Right lobe of liver (tissue), 6 donors: Measurements from ENCODE around the gene IL13RA1. TPM values are rescaled to one million over a fixed set of nuclear protein-coding genes. Genes with fewer than 3 reads are reported as not detected.
"Not testable (repeated sequence)": the region's sequence is repeated elsewhere in the genome, so short reads cannot be mapped to it uniquely, and the experiment has no call there.

Source experiments
- ATAC-seq, 4 donors: fragments of 200-7000 bp; cut with Tn5 transposase; one replicate each; pipeline ENCODE4 v1.9.1; 2020; ENCODE audit warnings: mild to moderate bottlenecking in 4 of 4, moderate library complexity in 4 of 4
- DNase-seq, 3 donors: peaks; one replicate each; pipeline ENCODE4 v3.0.0-alpha.2; 2020
- H3K27ac ChIP-seq, 3 donors: fragments of 200-600 bp; one replicate each; pipeline ENCODE4 v1.8.0; 2022
- H3K27me3 ChIP-seq, 2 donors: fragments of 200-600 bp; one replicate each; pipeline ENCODE4 v1.8.0; 2022
- H3K36me3 ChIP-seq, 4 donors: fragments of 200-600 bp; sonication (generic) in 1 of 4; one replicate each; pipeline versions ENCODE4 v1.5.1 to v1.8.0; 2017 to 2022; ENCODE audit warnings: control low read depth in 1 of 4
- H3K4me1 ChIP-seq, 4 donors: fragments of 200-600 bp; sonication (generic) in 1 of 4; one replicate each; pipeline versions ENCODE4 v1.5.1 to v1.8.0; 2017 to 2022; ENCODE audit warnings: control low read depth in 1 of 4
- H3K4me3 ChIP-seq, 3 donors: fragments of 200-600 bp; one replicate each; pipeline ENCODE4 v1.8.0; 2022
- H3K9me3 ChIP-seq, 4 donors: fragments of 200-600 bp; sonication (generic) in 1 of 4; one replicate each; pipeline versions ENCODE4 v1.5.1 to v1.8.0; 2017 to 2022; ENCODE audit warnings: control low read depth in 1 of 4
- POLR2A ChIP-seq: fragments of 450-650 bp; IDR thresholded peaks from one replicate; pipeline ENCODE4 v1.6.1; 2017; ENCODE audit warnings: antibody characterized with exemption, mild to moderate bottlenecking
- WGBS: methylation state at CpG from one replicate; pipeline ENCODE4 v1.1.6; 2018; ENCODE audit warnings: low coverage, low lambda C conversion rate; ENCODE audit not compliant: insufficient coverage; ENCODE audit errors: missing lambda C conversion rate; 5-methylcytosine and 5-hydroxymethylcytosine counted together
- intact Hi-C, 2 donors: fragments of 100-400 bp; cut with DNase I; formaldehyde crosslinking; loops; one replicate each; pipeline versions ENCODE4 v1.11.2 to v1.14.1; 2022
- total RNA-seq, 6 experiments: library from RNA; depleted of rRNA in 2 of 6; stranded (reverse); fragments of >200 nt in 2 of 6; fragmentation: NEBNext Ultra II Directional in 3 of 6; extraction: Animal tissue kit (Norgen Biotek cat#: 25700) in 3 of 6; gene quantifications; one replicate each; pipeline versions ENCODE4 v1.1.0 to v1.2.4, GENCODE V29; 2016 to 2023
- TF ChIP-seq, protein P1 (sequence below), 4 donors: fragments of 200-600 bp in 3 of 4; fragments of 450-650 bp in 1 of 4; IDR thresholded peaks; one replicate each; pipeline versions ENCODE4 v1.5.1 to v1.8.0; 2016 to 2022; ENCODE audit warnings: antibody characterized with exemption in 4 of 4, mild to moderate bottlenecking in 2 of 4
- donor health status: DM: no; HTN: yes; CAD: no.
- donor health status: DM: no; HTN: no; CAD: no.
- donor health status: DM: no; HTN: no; CAD: no.
- donor health status: DM: no; HTN: yes; CAD: no.
- donor health status: DM: no; HTN: yes; CAD: no.

IL13RA1 gene
- total RNA-seq, 6 experiments from 2014 or later: 54.6 to 115 (median 74.7) TPM

DNA sequence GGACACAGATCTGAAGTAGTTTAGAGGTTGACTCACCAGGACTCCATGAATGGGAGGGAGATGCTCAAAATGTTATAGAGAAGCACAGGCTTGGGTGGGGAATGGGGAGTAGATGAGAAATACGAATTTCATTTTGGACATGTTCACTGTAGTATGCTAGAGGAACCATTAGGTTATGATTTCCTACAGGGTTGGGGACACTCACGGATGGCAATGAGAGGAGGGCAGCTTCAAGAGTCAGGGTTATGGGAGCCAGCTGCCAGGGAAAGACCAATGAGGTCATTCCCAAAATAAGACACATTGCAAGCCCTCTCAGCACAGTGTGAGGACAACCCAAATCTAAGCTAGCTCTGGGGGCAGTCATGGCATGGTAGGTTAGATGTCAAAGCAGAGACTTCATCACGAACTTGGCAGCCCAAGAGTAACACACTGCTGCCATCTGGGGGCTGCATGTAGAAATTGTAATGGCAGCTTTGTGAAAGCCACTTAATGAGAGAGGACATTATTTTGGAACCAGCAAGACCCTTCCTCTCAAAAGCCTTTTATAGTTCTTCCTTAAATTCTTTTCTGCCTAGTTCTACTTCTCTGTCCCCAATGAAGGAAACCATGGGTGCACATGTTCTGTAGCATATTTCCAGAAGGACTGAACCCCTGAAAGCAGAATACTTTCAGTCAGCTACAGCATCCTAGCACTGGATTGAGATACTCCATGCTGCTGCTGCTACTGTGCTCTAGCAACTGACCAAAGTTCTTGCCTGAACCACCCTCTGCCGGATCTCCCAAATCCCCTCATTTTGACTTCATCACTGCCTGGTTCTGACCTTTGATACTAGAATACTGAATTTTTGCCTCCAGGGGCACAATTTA lies 80.0 kb downstream of the IL13RA1 start:
- Histone ChIP-seq H3K36me3 (no peaks in the 10 kb centered on the region), H3K4me1 (no peaks in the 10 kb centered on the region), H3K27ac (no peak overlapping the region), H3K27me3 (no peaks in the 10 kb centered on the region), H3K9me3 (no peaks in the 10 kb centered on the region), H3K4me3 (no peak overlapping the region)
- ATAC-seq (peak; percentile 84 to 93 (median 89)), DNase-seq (no peak)
- TF ChIP-seq, protein P1, sequence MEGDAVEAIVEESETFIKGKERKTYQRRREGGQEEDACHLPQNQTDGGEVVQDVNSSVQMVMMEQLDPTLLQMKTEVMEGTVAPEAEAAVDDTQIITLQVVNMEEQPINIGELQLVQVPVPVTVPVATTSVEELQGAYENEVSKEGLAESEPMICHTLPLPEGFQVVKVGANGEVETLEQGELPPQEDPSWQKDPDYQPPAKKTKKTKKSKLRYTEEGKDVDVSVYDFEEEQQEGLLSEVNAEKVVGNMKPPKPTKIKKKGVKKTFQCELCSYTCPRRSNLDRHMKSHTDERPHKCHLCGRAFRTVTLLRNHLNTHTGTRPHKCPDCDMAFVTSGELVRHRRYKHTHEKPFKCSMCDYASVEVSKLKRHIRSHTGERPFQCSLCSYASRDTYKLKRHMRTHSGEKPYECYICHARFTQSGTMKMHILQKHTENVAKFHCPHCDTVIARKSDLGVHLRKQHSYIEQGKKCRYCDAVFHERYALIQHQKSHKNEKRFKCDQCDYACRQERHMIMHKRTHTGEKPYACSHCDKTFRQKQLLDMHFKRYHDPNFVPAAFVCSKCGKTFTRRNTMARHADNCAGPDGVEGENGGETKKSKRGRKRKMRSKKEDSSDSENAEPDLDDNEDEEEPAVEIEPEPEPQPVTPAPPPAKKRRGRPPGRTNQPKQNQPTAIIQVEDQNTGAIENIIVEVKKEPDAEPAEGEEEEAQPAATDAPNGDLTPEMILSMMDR (IDR thresholded peaks at IDR 0.05): peak; percentile 71 to 80 (median 75)
- TF ChIP-seq POLR2A: no peak
- WGBS: 18% methylated on average over 2 of the region's 4 CpGs
- intact Hi-C loops: loop anchor here (5.0 to 10.0 kb wide), 2 partner anchors 163 to 165 kb away; no protein-coding TSS in a partner anchor

DNA sequence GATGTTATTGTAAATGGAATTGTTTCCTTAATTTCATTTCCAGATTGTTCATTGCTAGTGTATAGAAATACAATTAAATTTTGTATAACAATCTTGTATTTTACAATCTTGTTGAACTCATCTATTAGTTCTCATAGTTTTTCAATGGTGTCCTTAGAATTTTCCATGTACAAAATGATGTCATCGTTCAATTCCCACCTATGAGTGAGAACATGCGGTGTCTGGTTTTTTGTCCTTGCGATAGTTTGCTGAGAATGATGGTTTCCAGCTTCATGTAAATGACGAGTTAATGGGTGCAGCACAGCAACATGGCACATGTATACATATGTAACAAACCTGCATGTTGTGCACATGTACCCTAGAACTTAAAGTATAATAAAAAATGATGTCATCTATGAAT lies 89.9 kb downstream of the IL13RA1 start:
- H3K27ac ChIP-seq, DNase-seq, ATAC-seq, H3K27me3 ChIP-seq, intact Hi-C loops, H3K36me3 ChIP-seq, H3K9me3 ChIP-seq, H3K4me1 ChIP-seq, H3K4me3 ChIP-seq: not testable (repeated sequence)
- 72% methylated on average over 4 of the region's 4 CpGs for WGBS

DNA sequence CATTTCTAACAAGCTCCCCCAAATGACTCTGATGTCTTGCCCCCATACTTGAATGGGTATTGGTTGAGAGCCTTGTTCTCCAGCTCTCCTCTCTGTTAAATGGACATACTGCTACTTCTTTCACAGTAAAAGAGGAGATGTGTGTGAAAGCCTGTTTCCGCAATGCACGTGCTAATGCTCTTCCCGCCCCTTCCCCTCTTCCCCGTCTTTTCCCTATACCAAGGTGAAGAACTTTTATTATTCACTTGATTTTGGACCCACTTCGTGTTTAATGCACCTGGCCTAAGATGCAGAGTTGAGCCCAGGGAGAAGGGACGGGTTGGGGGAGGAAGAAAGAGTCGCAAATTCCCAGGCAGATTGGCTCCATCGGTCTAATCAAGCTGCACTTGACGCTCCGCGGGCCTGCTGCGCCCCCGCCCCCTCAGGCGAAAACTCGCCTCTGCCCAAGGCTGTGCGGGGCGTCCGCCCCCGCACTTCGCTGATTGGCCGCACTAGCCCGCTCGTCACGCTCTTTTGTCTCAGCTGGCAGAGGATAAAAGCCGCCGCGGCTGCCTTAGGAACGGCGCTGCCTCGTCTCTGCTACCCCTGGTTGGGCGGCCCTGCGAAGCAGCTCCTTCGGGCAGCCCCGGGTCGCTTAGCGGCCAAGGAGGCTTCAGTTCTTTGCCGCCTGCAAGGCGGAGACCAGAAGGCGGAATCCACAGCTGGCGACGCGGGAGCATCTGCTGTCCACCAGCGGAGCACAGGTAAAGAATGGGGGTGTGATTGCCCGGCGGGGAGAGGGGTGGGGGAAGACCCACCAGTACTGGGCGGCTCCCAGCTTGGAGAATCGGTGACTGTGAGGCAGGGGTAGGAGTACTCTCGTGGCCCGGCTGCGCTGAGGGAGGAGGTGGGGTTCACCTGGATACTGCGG lies 96.1 kb downstream of the IL13RA1 start, which contains the start of gene ZCCHC12:
TSS of gene ZCCHC12 (plus strand) at position 562 of the 910 bp plus-strand sequence. CDS start 1,421 bp downstream, outside the sequence.
- TF ChIP-seq, protein P1 (IDR thresholded peaks at IDR 0.05): no peak
- no peak for TF ChIP-seq POLR2A
- DNase-seq (peak in 1 of 3 donors; percentile 32), ATAC-seq (peak; percentile 34 to 63 (median 56))
- H3K4me1 ChIP-seq: no peaks in the 10 kb centered on the region
- WGBS: 22% methylated on average over 40 of the region's 51 CpGs
- no peaks in the 10 kb centered on the region for H3K27me3 ChIP-seq
- H3K9me3 ChIP-seq: no peaks in the 10 kb centered on the region
- H3K36me3 ChIP-seq: no peaks in the 10 kb centered on the region
- intact Hi-C loops: no loop called here
- H3K27ac ChIP-seq: no peak within 1 kb of the TSS
- H3K4me3 ChIP-seq: no peak within 1 kb of the TSS

DNA sequence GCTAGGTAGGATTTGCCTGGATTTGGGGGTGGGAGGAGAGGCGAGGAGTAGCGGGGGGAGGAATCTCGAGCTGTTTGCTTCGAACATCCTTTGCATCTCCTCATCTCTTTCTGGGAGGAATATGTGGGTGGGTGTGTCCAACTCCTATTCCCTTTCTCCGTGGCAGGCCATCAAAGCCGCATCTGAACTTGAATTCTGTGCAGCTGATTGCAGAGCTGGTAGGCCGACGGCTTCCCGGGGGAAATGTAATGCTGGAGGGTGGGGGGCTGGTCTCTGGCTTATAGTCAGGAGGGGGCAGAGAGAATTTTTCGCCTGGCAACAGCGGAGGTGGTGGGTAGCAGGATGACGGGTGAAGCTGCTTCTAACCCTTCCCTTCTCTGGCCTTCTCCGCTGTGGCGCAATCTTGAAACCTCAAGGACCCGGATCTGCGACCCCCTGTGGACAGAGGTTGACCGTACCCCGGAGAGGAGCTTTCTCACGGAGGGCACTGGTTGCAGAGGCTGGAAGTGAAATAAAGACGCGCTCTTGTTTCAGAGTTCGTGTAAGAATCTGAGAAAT lies 96.8 kb downstream of the IL13RA1 start:
- H3K4me3 ChIP-seq: no peak overlapping the region
- H3K27ac ChIP-seq: no peak overlapping the region
- H3K4me1 ChIP-seq: no peaks in the 10 kb centered on the region
- H3K36me3 ChIP-seq: no peaks in the 10 kb centered on the region
- 25% methylated on average over 13 of the region's 22 CpGs for WGBS
- no peak for DNase-seq
- intact Hi-C loops: no loop called here
- TF ChIP-seq POLR2A: no peak
- TF ChIP-seq, protein P1 (IDR thresholded peaks at IDR 0.05): no peak
- no peaks in the 10 kb centered on the region for H3K9me3 ChIP-seq
- H3K27me3 ChIP-seq: no peaks in the 10 kb centered on the region
- no peak for ATAC-seq
